SK-N-SH treated with all-trans-retinoic acid at 6 μM for 48 hours (cell line): ENCODE measurements around the gene KCNG2.

Experiments
- ATAC-seq: fragments of 200-7000 bp; cut with Tn5 transposase; 3 replicates; pipeline ENCODE4 v1.9.1; 2020; ENCODE audit warnings: mild to moderate bottlenecking, moderate library complexity
- ARNTL ChIP-seq: fragments of 450-650 bp; formaldehyde crosslinking; IDR thresholded peaks from 2 replicates; pipeline ENCODE4 v1.5.0; 2020; ENCODE audit warnings: low read depth, mild to moderate bottlenecking, moderate library complexity, borderline replicate concordance
- BACH2 ChIP-seq: fragments of 250-450 bp; sonication (Bioruptor Pico); IDR thresholded peaks from 2 replicates; pipeline ENCODE4 v1.9.0; 2021; ENCODE audit warnings: mild to moderate bottlenecking, borderline replicate concordance
- CREB5 ChIP-seq: fragments of 250-450 bp; sonication (Bioruptor Pico); IDR thresholded peaks from 2 replicates; pipeline ENCODE4 v1.5.1; 2020; ENCODE audit warnings: low read depth, mild to moderate bottlenecking, moderate library complexity
- CSDC2 ChIP-seq: fragments of 250-450 bp; sonication (Bioruptor Pico); IDR thresholded peaks from 2 replicates; pipeline ENCODE4 v1.5.0; 2020; ENCODE audit warnings: mild to moderate bottlenecking, moderate library complexity
- CSRNP3 ChIP-seq: fragments of 250-450 bp; sonication (Bioruptor Pico); IDR thresholded peaks from 2 replicates; pipeline ENCODE4 v1.5.1; 2021; ENCODE audit warnings: mild to moderate bottlenecking, moderate library complexity
- ESRRG ChIP-seq: fragments of 250-450 bp; sonication (Bioruptor Pico); IDR thresholded peaks from 2 replicates; pipeline ENCODE4 v1.6.1; 2021; ENCODE audit warnings: mild to moderate bottlenecking
- GLIS3 ChIP-seq: fragments of 250-450 bp; sonication (Bioruptor Pico); IDR thresholded peaks from 2 replicates; pipeline ENCODE4 v1.5.0; 2020; ENCODE audit warnings: mild to moderate bottlenecking, moderate library complexity
- ISL1 ChIP-seq: fragments of 250-450 bp; sonication (Bioruptor Pico); IDR thresholded peaks from 2 replicates; pipeline ENCODE4 v2.1.2; 2022; ENCODE audit warnings: mild to moderate bottlenecking, moderate library complexity
- PATZ1 ChIP-seq: fragments of 250-450 bp; sonication (Bioruptor Pico); IDR thresholded peaks from 2 replicates; pipeline ENCODE4 v1.8.0; 2020; ENCODE audit warnings: mild to moderate bottlenecking, moderate library complexity, borderline replicate concordance
- RARB ChIP-seq: fragments of 250-450 bp; sonication (Bioruptor Pico); IDR thresholded peaks from 2 replicates; pipeline ENCODE4 v1.8.0; 2021; ENCODE audit warnings: mild to moderate bottlenecking, moderate library complexity
- SNAI2 ChIP-seq: fragments of 250-450 bp; sonication (Bioruptor Pico); IDR thresholded peaks from 2 replicates; pipeline ENCODE4 v1.5.0; 2020; ENCODE audit warnings: mild to moderate bottlenecking, moderate library complexity
- TCF4 ChIP-seq: fragments of 250-450 bp; sonication (Bioruptor Pico); IDR thresholded peaks from 2 replicates; pipeline ENCODE4 v1.8.0; 2021; ENCODE audit warnings: mild to moderate bottlenecking, moderate library complexity, borderline replicate concordance
- TOX ChIP-seq: fragments of 250-450 bp; sonication (Bioruptor Pico); IDR thresholded peaks from 2 replicates; pipeline ENCODE4 v1.8.0; 2021; ENCODE audit warnings: mild to moderate bottlenecking, moderate library complexity, borderline replicate concordance
- TSHZ2 ChIP-seq: fragments of 250-450 bp; sonication (Bioruptor Pico); IDR thresholded peaks from 2 replicates; pipeline ENCODE4 v1.5.0; 2020; ENCODE audit warnings: mild to moderate bottlenecking, moderate library complexity
- ZFP3 ChIP-seq: fragments of 250-450 bp; sonication (Bioruptor Pico); IDR thresholded peaks from 2 replicates; pipeline ENCODE4 v1.5.0; 2020; ENCODE audit warnings: mild to moderate bottlenecking, moderate library complexity
- ZFP30 ChIP-seq: fragments of 450-650 bp; formaldehyde crosslinking; IDR thresholded peaks from 2 replicates; pipeline ENCODE4 v1.5.0; 2022; ENCODE audit warnings: mild to moderate bottlenecking, moderate library complexity
- ZNF565 ChIP-seq: fragments of 450-650 bp; formaldehyde crosslinking; conservative IDR thresholded peaks from 2 replicates; pipeline ENCODE4 v1.5.0; 2020; ENCODE audit warnings: low read depth, mild to moderate bottlenecking, moderate library complexity
- ZNF70 ChIP-seq: fragments of 450-650 bp; formaldehyde crosslinking; IDR thresholded peaks from 2 replicates; pipeline ENCODE4 v1.5.0; 2020; ENCODE audit warnings: mild to moderate bottlenecking, moderate library complexity
- ZNF8 ChIP-seq: fragments of 450-650 bp; formaldehyde crosslinking; IDR thresholded peaks from 2 replicates; pipeline ENCODE4 v1.5.0; 2020; ENCODE audit warnings: mild to moderate bottlenecking, moderate library complexity
- TF ChIP-seq, protein P1 (sequence below): fragments of 250-450 bp; sonication (Bioruptor Pico); IDR thresholded peaks from 2 replicates; pipeline ENCODE4 v1.8.0; 2021; ENCODE audit warnings: low read depth, mild to moderate bottlenecking, moderate library complexity, borderline replicate concordance

Gene KCNG2

GRCh38 chr18:79914614-79915160 lies 116.9 kb downstream of the KCNG2 start:
- TF ChIP-seq SNAI2 = no peak
- TF ChIP-seq ZNF70 (CRISPR knock-in tag) = no peak
- no peak for TF ChIP-seq RARB (CRISPR knock-in tag)
- no peak for TF ChIP-seq TOX (CRISPR knock-in tag)
- ATAC-seq = no peak

GRCh38 chr18:79915161-79916127 lies 117.7 kb downstream of the KCNG2 start:
- no peak for TF ChIP-seq ESRRG (CRISPR knock-in tag)
- TF ChIP-seq, all 23 proteins: peak for 0
- no peak for ATAC-seq

DNA sequence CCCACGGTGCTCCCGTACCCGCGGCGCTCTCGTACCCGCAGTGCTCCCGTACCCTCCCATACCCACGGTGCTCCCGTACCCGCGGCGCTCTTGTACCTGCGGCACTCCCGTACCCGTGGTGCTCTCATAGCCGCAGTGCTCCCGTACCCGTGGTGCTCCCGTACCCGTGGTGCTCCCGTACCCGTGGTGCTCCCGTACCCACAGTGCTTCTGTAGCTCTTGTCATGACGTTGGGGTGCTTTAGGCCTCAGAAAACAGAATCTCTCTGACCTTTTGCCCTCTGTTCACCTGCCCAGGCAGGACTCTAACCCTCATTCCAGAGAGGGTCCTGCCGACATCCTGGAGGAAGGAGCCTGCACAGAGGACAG lies 118.4 kb downstream of the KCNG2 start:
- TF ChIP-seq TSHZ2 (CRISPR knock-in tag) (no peak), PATZ1 (no peak), ZNF565 (CRISPR knock-in tag) (no peak), ZFP3 (CRISPR knock-in tag) (no peak), TCF4 (CRISPR knock-in tag) (no peak), ISL1 (no peak), CSRNP3 (CRISPR knock-in tag) (no peak), CSDC2 (no peak), CREB5 (no peak), ZNF70 (CRISPR knock-in tag) (no peak), RARB (CRISPR knock-in tag) (no peak)
- ATAC-seq = no peak

GRCh38 chr18:79916546-79917168 lies 118.9 kb downstream of the KCNG2 start:
- no peak for ATAC-seq
- TF ChIP-seq ISL1 (no peak), ZFP30 (no peak), BACH2 (CRISPR knock-in tag) (no peak), ARNTL (CRISPR knock-in tag) (no peak), TSHZ2 (CRISPR knock-in tag) (no peak), GLIS3 (CRISPR knock-in tag) (no peak), ZNF8 (CRISPR knock-in tag) (no peak), CSRNP3 (CRISPR knock-in tag) (no peak), CSDC2 (no peak), ZFP3 (CRISPR knock-in tag) (no peak), ZNF70 (CRISPR knock-in tag) (no peak), TOX (CRISPR knock-in tag) (no peak)
- TF ChIP-seq, protein P1, sequence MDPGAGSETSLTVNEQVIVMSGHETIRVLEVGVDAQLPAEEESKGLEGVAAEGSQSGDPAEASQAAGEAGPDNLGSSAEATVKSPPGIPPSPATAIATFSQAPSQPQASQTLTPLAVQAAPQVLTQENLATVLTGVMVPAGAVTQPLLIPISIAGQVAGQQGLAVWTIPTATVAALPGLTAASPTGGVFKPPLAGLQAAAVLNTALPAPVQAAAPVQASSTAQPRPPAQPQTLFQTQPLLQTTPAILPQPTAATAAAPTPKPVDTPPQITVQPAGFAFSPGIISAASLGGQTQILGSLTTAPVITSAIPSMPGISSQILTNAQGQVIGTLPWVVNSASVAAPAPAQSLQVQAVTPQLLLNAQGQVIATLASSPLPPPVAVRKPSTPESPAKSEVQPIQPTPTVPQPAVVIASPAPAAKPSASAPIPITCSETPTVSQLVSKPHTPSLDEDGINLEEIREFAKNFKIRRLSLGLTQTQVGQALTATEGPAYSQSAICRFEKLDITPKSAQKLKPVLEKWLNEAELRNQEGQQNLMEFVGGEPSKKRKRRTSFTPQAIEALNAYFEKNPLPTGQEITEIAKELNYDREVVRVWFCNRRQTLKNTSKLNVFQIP = no peak
